GM13976 (cell line): Measurements from ENCODE around the gene GIPC3.

Source experiments
- DNase-seq: peaks from one replicate; pipeline ENCODE4 v3.0.0; 2012; ENCODE audit warnings: low spot score
- CTCF ChIP-seq: IDR thresholded peaks from 2 replicates; pipeline ENCODE4 v1.5.1; 2012; ENCODE audit warnings: borderline replicate concordance, mild to moderate bottlenecking; ENCODE audit not compliant: insufficient read depth; ENCODE audit errors: extremely low read depth, missing control alignments, control extremely low read depth
- in situ Hi-C: fragments of 300-500 bp; cut with MboI; formaldehyde crosslinking; loops from one replicate; pipeline ENCODE4 v1.12.0; 2022; ENCODE audit warnings: low sequenced_read_pairs, mixed read lengths, inconsistent platforms; ENCODE audit not compliant: unreplicated experiment

GIPC3 gene

GRCh38 chr19:3613818-3614661 lies 28.8 kb downstream of the GIPC3 start:
- DNase-seq = no peak
- TF ChIP-seq CTCF = no peak
- in situ Hi-C loops = no loop called here

GRCh38 chr19:3614858-3615505 lies 29.7 kb downstream of the GIPC3 start:
- no peak for DNase-seq
- no peak for TF ChIP-seq CTCF
- in situ Hi-C loops = no loop called here

- in situ Hi-C loops = no loop called here
- no peak for TF ChIP-seq CTCF
- no peak for DNase-seq
These were observed 30.4 kb downstream of the GIPC3 start for GRCh38 chr19:3615524-3616135.

DNA sequence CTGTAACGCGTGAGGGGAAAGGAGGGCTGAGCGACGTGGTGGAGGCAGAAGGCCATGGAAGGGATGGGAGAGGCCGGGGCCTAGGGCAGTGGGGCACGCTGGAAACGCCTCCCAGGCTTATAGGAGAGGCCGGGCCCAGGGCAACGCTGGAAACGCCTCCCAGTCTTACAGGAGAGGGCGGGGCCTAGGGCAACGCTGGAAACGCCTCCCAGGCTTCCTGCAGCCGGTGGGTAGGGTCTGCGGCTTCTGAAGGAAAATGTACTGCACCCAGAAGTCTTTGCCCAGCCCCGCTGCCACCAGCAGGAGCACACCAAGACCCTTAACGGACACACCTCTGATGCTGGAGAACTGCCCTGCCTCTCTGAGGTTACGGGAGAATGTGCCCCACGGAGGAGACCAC lies 32.2 kb downstream of the GIPC3 start:
- TF ChIP-seq CTCF = no peak
- DNase-seq = no peak
- in situ Hi-C loops = no loop called here

DNA sequence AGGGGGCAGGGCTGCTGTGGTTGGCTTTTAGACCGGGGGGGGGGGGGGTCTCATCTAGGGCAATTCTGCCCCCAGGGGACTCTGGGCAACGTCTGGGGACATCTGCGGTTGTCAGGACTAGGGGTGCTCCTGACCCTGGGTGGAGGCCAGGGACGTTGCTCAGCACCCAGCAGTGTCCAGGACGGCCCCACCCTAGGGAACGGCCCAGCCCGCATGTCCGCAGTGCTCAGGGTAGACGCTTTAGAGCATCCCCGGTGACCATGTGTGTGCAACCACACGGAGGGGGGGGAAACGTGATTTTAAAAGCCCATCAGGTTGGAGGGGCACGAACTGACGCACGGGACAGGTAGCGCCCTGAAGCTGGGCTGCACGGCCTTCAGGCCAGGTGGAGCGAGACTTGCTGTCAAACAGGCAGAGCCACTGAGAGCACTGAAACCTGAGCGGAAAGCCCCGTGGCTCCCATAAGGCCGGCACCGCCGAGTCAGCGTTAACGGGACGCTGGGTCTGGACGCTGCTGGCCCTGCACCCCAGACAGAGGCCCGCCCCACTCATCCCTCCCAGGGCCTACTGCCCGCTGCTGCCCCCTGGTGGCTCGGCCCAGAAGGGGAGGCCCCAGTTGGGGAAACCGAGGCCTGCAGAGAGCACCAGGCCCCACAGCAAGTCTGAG lies 33.0 kb downstream of the GIPC3 start:
- in situ Hi-C loops = no loop called here
- peak; percentile 93 for DNase-seq
- TF ChIP-seq CTCF = peak; percentile 83
